GM12878 (cell line): ENCODE measurements around the gene MILR1. TPM values are rescaled to one million over a fixed set of nuclear protein-coding genes. Genes with fewer than 3 reads are reported as not detected.
A peak's percentile ranks its signal among the peaks of the same experiment; 100 is the strongest.

Experiments used
- BCL11A ChIP-seq: IDR thresholded peaks from 2 replicates; pipeline ENCODE4 v1.6.1; 2011; ENCODE audit warnings: low read depth, low read length
- BMI1 ChIP-seq: fragments of 450-650 bp; IDR thresholded peaks from 2 replicates; pipeline ENCODE4 v1.6.1; 2016; ENCODE audit warnings: mild to moderate bottlenecking, moderate library complexity, borderline replicate concordance
- CEBPB ChIP-seq, 2 experiments: fragments of 150-350 bp in 1 of 2; IDR thresholded peaks; 2 replicates each; pipeline ENCODE4 v1.6.1; 2012 to 2014; ENCODE audit warnings: low read depth in 2 of 2, low read length in 2 of 2, borderline replicate concordance in 1 of 2, inconsistent platforms in 1 of 2
- E2F8 ChIP-seq: fragments of 450-650 bp; IDR thresholded peaks from 2 replicates; pipeline ENCODE4 v1.6.1; 2018; ENCODE audit warnings: mild to moderate bottlenecking, low read depth, moderate library complexity; ENCODE audit not compliant: partially characterized antibody
- EGR1 ChIP-seq, 2 experiments: IDR thresholded peaks; 1 replicate in 1 of 2; 2 replicates in 1 of 2; pipeline ENCODE4 v1.6.1; 2011 to 2012; ENCODE audit warnings: low read depth in 2 of 2, low read length in 2 of 2, borderline replicate concordance in 1 of 2, mild to moderate bottlenecking in 1 of 2, moderate library complexity in 1 of 2
- FOS ChIP-seq: IDR thresholded peaks from 3 replicates; pipeline ENCODE4 v1.6.1; 2011; ENCODE audit warnings: borderline replicate concordance; ENCODE audit not compliant: insufficient read length; ENCODE audit errors: extremely low read depth
- FOXK2 ChIP-seq: fragments of 450-650 bp; IDR thresholded peaks from 2 replicates; pipeline ENCODE4 v1.6.1; 2017; ENCODE audit warnings: mild to moderate bottlenecking, moderate library complexity
- HDGF ChIP-seq: fragments of 450-650 bp; IDR thresholded peaks from 2 replicates; pipeline ENCODE4 v1.6.1; 2016; ENCODE audit warnings: antibody characterized with exemption
- MEF2A ChIP-seq: IDR thresholded peaks from 2 replicates; pipeline ENCODE4 v1.6.1; 2011; ENCODE audit warnings: low read depth, mild to moderate bottlenecking, low read length, moderate library complexity; ENCODE audit not compliant: insufficient read depth
- MEF2B ChIP-seq: fragments of 450-650 bp; IDR thresholded peaks from 2 replicates; pipeline ENCODE4 v1.6.1; 2018; ENCODE audit warnings: mild to moderate bottlenecking, moderate library complexity; ENCODE audit not compliant: partially characterized antibody, poor library complexity, severe bottlenecking
- PBX3 ChIP-seq: IDR thresholded peaks from 2 replicates; pipeline ENCODE4 v1.6.1; 2011; ENCODE audit warnings: mild to moderate bottlenecking, low read depth, low read length, moderate library complexity; ENCODE audit not compliant: insufficient replicate concordance
- POU2F2 ChIP-seq: IDR thresholded peaks from 3 replicates; pipeline ENCODE4 v1.6.1; 2011; ENCODE audit warnings: low read depth, mild to moderate bottlenecking, low read length, borderline replicate concordance
- RB1 ChIP-seq: fragments of 450-650 bp; formaldehyde crosslinking; IDR thresholded peaks from 2 replicates; pipeline ENCODE4 v1.6.1; 2017; ENCODE audit warnings: mild to moderate bottlenecking, borderline replicate concordance
- RCOR1 ChIP-seq: conservative IDR thresholded peaks from 2 replicates; pipeline ENCODE4 v1.6.1; 2012; ENCODE audit warnings: low read depth, low read length, improper control_type of control experiment
- RELB ChIP-seq: fragments of 450-650 bp; IDR thresholded peaks from 2 replicates; pipeline ENCODE4 v1.6.1; 2017; ENCODE audit warnings: low read depth, mild to moderate bottlenecking, moderate library complexity
- REST ChIP-seq: IDR thresholded peaks from 2 replicates; pipeline ENCODE4 v1.6.1; 2012; ENCODE audit warnings: mild to moderate bottlenecking, low read depth, low read length
- SMAD1 ChIP-seq: fragments of 450-650 bp; IDR thresholded peaks from 2 replicates; pipeline ENCODE4 v1.6.1; 2018; ENCODE audit warnings: mild to moderate bottlenecking, low read depth; ENCODE audit not compliant: partially characterized antibody
- TARDBP ChIP-seq: IDR thresholded peaks from 2 replicates; pipeline ENCODE4 v1.6.1; 2016; ENCODE audit warnings: borderline replicate concordance
- ZNF24 ChIP-seq: fragments of 450-650 bp; IDR thresholded peaks from 2 replicates; pipeline ENCODE4 v1.6.1; 2017; ENCODE audit warnings: antibody characterized with exemption, mild to moderate bottlenecking
- ZNF622 ChIP-seq: fragments of 450-650 bp; IDR thresholded peaks from 2 replicates; pipeline ENCODE4 v1.6.1; 2017; ENCODE audit warnings: mild to moderate bottlenecking, inconsistent platforms
- ZZZ3 ChIP-seq: IDR thresholded peaks from 2 replicates; pipeline ENCODE4 v1.6.1; 2011; ENCODE audit warnings: low read depth; ENCODE audit not compliant: control insufficient read depth, insufficient read length
- polyA plus RNA-seq, 11 experiments: library from polyadenylated mRNA; depleted of rRNA in 4 of 11; unstranded in 6 of 11; stranded (reverse) in 5 of 11; fragments of >200 nt; fragmentation: Nextera tagmentation in 4 of 11; fragmentation: Illumina TruSeq in 1 of 11; extraction: Ambion mirVana in 4 of 11; extraction: Trizol in 1 of 11; gene quantifications; 1 replicate in 1 of 11; 2 replicates in 10 of 11; pipeline versions ENCODE4 v1.2.1 to v1.2.3, GENCODE V29; 2011 to 2016; ENCODE audit warnings: inconsistent platforms in 2 of 11, missing spikeins in 2 of 11, low read depth in 1 of 11
- total RNA-seq, 4 experiments: library from RNA; depleted of rRNA in 3 of 4; stranded (reverse); fragments of >200 nt in 3 of 4; fragmentation: Illumina TruSeq in 1 of 4; extraction: Trizol in 1 of 4; gene quantifications; 2 replicates each; pipeline versions ENCODE4 v1.2.1 to v1.2.3, GENCODE V29; 2013 to 2021

Gene MILR1
- total and polyA plus RNA-seq, 10 of the 15 experiments (the other 5 are each of a cell fraction or from before 2014, with no cell fraction given) = 2.0 to 47.2 (median 17.2) TPM

- 0 out of 2 replicates have a peak, but pooled peaks have one; percentile 10 for TF ChIP-seq ZNF24
- TF ChIP-seq SMAD1 = no peak
- no peak for TF ChIP-seq E2F8
- peak; percentile 96 for TF ChIP-seq POU2F2
- TF ChIP-seq ZNF622 = no peak
- no peak for TF ChIP-seq FOXK2
- no peak for TF ChIP-seq BMI1
- TF ChIP-seq MEF2A = no peak
- peak; percentile 23 for TF ChIP-seq MEF2B
- TF ChIP-seq REST = no peak
- no peak for TF ChIP-seq BCL11A
- 0 out of 2 replicates have a peak, but pooled peaks have one; percentile 14 for TF ChIP-seq HDGF
- TF ChIP-seq EGR1 (IDR thresholded peaks at IDR 0.05; ENCODE audit: borderline replicate concordance in 1 of 2, low read depth in 2 of 2, low read length in 2 of 2) = no peak
- 0 out of 2 replicates have a peak, but pooled peaks have one; percentile 71 for TF ChIP-seq RCOR1
- no peak for TF ChIP-seq CEBPB (IDR thresholded peaks at IDR 0.05; ENCODE audit: borderline replicate concordance in 1 of 2, low read depth in 2 of 2, low read length in 2 of 2)
- TF ChIP-seq FOS = no peak
- TF ChIP-seq PBX3 = no peak
- TF ChIP-seq RELB = peak; percentile 70
- no peak for TF ChIP-seq TARDBP
- TF ChIP-seq ZZZ3 = no peak
- TF ChIP-seq RB1 = no peak
These were observed 35.4 kb upstream of the MILR1 start (continued) for GRCh38 chr17:64413513-64413912.
